ENCODE measurements around the gene COL11A1. TPM values are rescaled to one million over a fixed set of nuclear protein-coding genes. Genes with fewer than 3 reads are reported as not detected.
"Not testable (repeated sequence)": the region's sequence is repeated elsewhere in the genome, so short reads cannot be mapped to it uniquely, and the experiment has no call there.

The COL11A1 gene
- total RNA-seq, 1 donor from 2014 or later: 19.0 TPM

- intact Hi-C loops (cut with DNase I): no loop called here
- DNase-seq (ENCODE audit: low spot score): no peak
- no peak for ATAC-seq
Measured at GRCh38 chr1:102941366-102941947, 166.9 kb downstream of the COL11A1 start.

- DNase-seq (ENCODE audit: low spot score) (no peak), ATAC-seq (no peak)
- intact Hi-C loops (cut with DNase I): no loop called here
Measured at GRCh38 chr1:102937401-102937800, 170.9 kb downstream of the COL11A1 start.

GRCh38 chr1:102933362-102933761, 175.0 kb downstream of the COL11A1 start:
- DNase-seq (ENCODE audit: low spot score); intact Hi-C loops (cut with DNase I); ATAC-seq: not testable (repeated sequence)

DNA sequence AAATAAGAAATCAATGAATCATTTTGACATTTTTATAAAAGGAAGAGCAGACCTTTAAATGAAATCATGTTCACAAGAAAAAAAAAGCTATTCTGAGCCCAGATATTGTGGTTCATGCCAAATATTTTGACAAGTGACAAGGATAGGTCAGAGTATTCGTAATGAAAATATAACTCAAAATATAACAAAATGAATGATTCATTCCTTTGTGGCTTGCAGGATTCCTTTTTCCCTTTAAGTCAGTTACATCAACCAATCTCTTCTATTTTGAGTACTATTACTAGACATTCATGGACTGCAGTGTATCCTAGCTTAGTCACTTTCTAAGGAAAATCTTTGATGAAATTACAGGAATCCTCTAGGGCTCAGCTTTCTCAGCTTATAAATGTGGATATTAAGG, 188.7 kb downstream of the COL11A1 start:
- ATAC-seq (no peak), DNase-seq (ENCODE audit: low spot score) (no peak)
- intact Hi-C loops (cut with DNase I): no loop called here

DNA sequence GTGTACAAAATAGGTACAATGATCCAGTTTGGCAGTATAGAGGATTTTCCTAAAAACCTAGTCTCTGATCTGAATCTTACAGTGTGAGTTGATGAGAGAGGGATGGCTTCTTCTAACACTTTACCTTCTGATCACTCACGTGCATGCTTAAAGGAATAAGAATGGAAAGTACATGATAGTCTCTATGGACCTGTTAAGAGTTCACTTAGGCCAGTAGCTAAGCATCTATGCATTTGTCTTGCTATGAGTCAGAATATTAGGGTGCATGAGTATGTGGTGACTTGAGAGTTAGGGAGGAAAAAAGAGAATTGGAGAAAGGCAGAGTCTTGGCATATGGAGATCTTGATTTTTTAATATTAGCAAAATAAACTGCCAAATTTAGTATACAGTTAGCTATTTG, 206.3 kb downstream of the COL11A1 start:
- ATAC-seq: no peak
- intact Hi-C loops (cut with DNase I): no loop called here
- no peak for DNase-seq (ENCODE audit: low spot score)

- DNase-seq (ENCODE audit: low spot score) (no peak), ATAC-seq (no peak)
- intact Hi-C loops (cut with DNase I): no loop called here
Measured at GRCh38 chr1:102899935-102900334, 208.4 kb downstream of the COL11A1 start.

- intact Hi-C loops (cut with DNase I): no loop called here
- DNase-seq (ENCODE audit: low spot score) (no peak), ATAC-seq (peak; percentile 80)
Measured at GRCh38 chr1:102897557-102897956, 210.8 kb downstream of the COL11A1 start.

GRCh38 chr1:102896771-102897170, 211.6 kb downstream of the COL11A1 start:
- intact Hi-C loops (cut with DNase I): no loop called here
- ATAC-seq (no peak), DNase-seq (ENCODE audit: low spot score) (no peak)

DNA sequence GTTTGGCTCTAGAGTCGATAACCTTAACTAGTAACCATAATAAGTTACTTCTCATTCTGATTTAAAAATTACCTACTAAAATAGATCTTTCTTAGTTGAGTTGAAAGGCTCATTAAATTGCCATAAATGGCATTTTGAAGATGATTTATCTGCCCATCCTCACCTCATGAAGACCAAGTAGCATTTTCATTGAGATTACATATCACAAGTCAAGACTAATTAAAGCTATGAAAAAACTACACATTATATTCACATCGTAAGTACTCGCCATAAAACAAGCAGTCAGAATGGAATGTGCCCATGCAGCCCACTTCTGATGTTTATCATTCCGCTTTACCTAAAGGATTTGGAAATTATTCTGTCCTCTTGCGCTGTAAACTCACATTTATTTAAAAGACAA, 212.0 kb downstream of the COL11A1 start:
- intact Hi-C loops (cut with DNase I): no loop called here
- ATAC-seq: no peak
- DNase-seq (ENCODE audit: low spot score): no peak

- DNase-seq (ENCODE audit: low spot score): no peak
- intact Hi-C loops (cut with DNase I): no loop called here
- ATAC-seq: no peak
Measured at GRCh38 chr1:102891868-102892625, 216.3 kb downstream of the COL11A1 start.

- intact Hi-C loops (cut with DNase I): no loop called here
- no peak for DNase-seq (ENCODE audit: low spot score)
- no peak for ATAC-seq
Measured at GRCh38 chr1:102886638-102887037, 221.7 kb downstream of the COL11A1 start.

DNA sequence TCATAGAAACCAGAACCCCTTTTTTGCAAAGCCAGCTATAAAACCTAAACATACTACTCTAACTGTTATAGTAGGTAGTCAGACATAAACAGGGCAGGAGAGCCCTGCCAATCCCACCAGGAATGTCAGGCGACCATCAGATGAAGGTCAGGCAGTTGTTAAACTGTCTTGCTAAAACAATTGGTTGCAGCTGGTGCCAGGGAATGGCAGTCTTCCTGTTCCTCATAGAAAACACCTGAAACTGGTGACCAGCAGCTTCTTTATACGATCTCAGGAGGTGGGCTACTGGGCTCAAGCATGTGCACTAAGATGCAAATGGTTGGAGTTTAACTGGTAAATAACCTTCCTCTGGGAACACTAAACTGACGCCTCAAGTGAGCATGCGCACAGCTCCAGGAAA, 224.1 kb downstream of the COL11A1 start:
- DNase-seq (ENCODE audit: low spot score) (no peak), ATAC-seq (no peak)
- intact Hi-C loops (cut with DNase I): no loop called here

DNA sequence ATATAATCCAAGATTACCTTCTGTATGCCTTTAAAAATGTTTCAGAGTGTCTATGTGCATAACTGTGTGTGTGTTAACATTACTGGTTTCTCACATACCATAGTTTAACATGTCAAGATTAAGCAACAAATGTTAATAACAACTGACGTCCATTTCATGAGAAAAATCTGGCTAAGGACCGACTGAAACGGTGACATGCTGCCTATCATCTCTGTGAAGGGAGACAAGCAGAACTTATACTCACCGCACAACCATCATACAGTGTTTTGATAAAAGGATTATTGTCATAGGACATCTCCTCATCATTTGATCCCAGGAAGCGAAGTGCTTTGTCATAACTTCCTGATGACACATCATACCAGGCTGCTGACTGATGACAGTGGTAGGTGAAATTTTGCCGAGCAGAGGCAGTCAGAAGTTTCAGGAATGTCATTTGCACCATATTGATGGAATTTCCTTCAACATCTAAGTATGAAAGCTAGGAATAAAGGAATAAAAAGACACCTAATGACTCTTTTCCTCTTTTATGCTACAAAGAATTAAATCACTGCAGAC, 228.8 kb downstream of the COL11A1 start:
- no peak for ATAC-seq
- intact Hi-C loops (cut with DNase I): no loop called here
- DNase-seq (ENCODE audit: low spot score): no peak

GRCh38 chr1:102875756-102876155, 232.6 kb downstream of the COL11A1 start:
- intact Hi-C loops (cut with DNase I): no loop called here
- no peak for DNase-seq (ENCODE audit: low spot score)
- no peak for ATAC-seq

DNA sequence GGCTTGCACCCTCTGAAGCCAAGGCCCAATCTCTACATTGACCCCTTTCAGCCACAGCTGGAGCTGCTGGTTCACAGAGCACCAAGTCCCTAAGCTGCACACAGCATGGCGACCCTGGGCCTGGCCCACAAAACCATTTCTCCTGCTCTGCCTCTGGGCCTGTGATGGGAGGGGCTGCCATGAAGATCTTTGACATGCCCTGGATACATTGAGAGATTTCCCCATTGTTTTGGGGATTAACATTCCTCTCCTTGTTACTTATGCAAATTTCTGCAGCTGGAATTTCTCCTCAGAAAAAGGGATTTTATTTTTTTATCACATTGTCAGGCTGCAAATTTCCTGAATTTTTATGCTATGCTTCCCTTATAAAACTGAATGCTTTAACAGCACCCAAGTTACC, 235.8 kb downstream of the COL11A1 start:
- intact Hi-C loops (cut with DNase I): no loop called here
- DNase-seq (ENCODE audit: low spot score) (no peak), ATAC-seq (no peak)

DNA sequence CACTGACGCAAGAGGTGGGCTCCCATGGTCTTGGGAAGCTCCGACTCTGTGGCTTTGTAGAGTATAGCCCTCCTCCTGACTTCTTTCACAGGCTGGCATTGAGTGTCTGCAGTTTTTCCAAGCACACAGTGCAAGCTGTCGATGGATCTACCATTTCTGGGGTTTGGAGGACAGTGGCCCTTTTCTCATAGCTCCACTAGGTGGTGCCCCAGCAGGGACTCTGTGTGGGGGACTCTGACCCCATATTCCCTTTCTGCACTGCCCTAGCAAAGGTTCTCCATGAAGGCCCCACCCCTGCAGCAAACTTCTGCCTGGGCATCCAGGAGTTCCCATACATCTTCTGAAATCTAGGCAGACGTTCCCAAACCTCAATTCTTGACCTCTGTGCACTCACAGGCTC, 236.2 kb downstream of the COL11A1 start:
- no peak for DNase-seq (ENCODE audit: low spot score)
- intact Hi-C loops (cut with DNase I): no loop called here
- no peak for ATAC-seq

DNA sequence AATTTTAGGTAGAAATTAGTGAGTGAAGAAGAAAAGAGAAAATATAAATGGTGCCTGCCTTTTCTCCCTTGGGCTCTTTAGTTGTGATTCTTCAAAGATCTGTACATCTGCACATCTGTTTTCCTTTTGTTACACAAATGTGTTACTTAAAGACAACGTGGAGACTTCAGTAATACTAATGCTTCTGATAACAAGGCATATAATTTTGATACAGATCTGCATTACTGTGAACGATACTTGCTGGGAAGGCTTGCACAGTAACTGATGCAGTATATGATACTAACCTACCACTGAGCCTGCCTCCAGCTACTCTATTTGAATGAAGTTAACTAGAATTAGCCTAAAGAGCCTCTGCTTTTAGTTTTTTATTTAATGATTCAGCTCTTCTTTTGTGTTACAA, 244.6 kb downstream of the COL11A1 start:
- ATAC-seq: no peak

DNA sequence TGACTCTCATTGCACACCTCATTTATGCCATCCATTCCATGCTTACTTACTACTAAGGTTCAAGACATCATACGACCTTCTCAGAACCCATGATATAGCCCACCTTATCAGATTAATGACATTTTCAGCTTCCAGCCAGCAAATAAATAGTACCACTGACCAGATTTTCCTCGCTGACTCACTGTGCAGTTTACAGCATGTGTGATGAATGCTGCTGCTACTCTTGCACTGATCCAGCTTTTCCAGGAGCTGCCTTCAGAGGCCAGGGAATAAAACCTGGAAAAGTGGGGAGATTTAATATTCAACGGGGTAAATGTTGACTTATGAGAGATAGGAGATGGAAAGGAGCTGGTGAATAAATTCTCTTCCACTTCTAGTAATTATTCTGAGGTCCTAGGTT, 247.1 kb downstream of the COL11A1 start:
- no peak for DNase-seq (ENCODE audit: low spot score)
- intact Hi-C loops (cut with DNase I): no loop called here
- ATAC-seq: no peak

More for the DNA sequence above, 244.6 kb downstream of the COL11A1 start:
- no peak for DNase-seq (ENCODE audit: low spot score)
- intact Hi-C loops (cut with DNase I): no loop called here

- intact Hi-C loops (cut with DNase I): no loop called here
- DNase-seq (ENCODE audit: low spot score): no peak
- ATAC-seq: no peak
Measured at GRCh38 chr1:102858695-102859094, 249.6 kb downstream of the COL11A1 start.

DNA sequence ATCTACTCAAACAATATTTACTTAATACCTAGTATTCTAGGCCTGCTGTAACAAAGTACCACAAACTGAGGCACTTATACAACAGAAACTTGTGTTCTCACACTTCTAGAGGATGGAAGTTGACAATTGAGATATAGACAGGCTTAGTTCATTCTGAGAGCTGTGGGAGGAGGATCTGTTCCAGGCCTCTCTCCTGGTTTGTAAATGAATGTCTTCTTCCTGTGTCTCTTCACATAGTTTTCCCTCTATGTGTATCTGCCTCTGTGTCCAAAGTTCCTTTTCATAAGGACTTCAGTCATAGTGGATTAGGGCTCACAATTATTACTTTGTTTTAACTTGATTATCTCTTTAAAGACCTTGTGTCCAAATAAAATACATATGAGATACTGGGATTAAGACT, 251.1 kb downstream of the COL11A1 start:
- ATAC-seq (no peak), DNase-seq (ENCODE audit: low spot score) (no peak)
- intact Hi-C loops (cut with DNase I): no loop called here
